A549 (cell line): ENCODE results near the gene ANGPT4. TPM values are rescaled to one million over a fixed set of nuclear protein-coding genes. Genes with fewer than 3 reads are reported as not detected.

Experiments
- ATAC-seq, 2 experiments: fragments of 200-7000 bp in 1 of 2; fragments of >200 bp in 1 of 2; cut with Nextera tagmentation in 1 of 2; cut with Tn5 transposase in 1 of 2; 3 replicates each; pipeline versions ENCODE4 v1.8.0 to v1.9.1; 2018 to 2020; ENCODE audit warnings: mild to moderate bottlenecking in 1 of 2, moderate library complexity in 1 of 2
- CTCF ChIA-PET: fragments of 300-600 bp; sonication (Branson Sonifier 250); formaldehyde crosslinking; extraction: SDS; loops from one replicate; lab custom pipeline; 2021; ENCODE audit warnings: antibody characterized with exemption, inconsistent platforms; lab: Yijun Ruan, JAX
- POLR2A ChIA-PET: fragments of 350-600 bp; formaldehyde crosslinking; extraction: SDS; loops from one replicate; lab custom pipeline; 2021; ENCODE audit warnings: antibody characterized with exemption, inconsistent platforms; lab: Yijun Ruan, JAX
- DNase-seq, 2 experiments: peaks; one replicate each; pipeline versions ENCODE4 v3.0.0 to v3.0.0-alpha.2; 2011 to 2016; ENCODE audit warnings: low read depth in 1 of 2, low spot score in 1 of 2
- FAIRE-seq: peaks from 2 replicates; lab custom pipeline; 2011; peaks lifted over from hg19 to GRCh38; lab: Jason Lieb, UNC
- H3K27ac ChIP-seq, 2 experiments: fragments of >200 bp; sonication (Bioruptor Twin); formaldehyde crosslinking; 3 replicates each; pipeline ENCODE4 v1.5.1; 2016 to 2017
- H3K4me1 ChIP-seq: fragments of >200 bp; sonication (Bioruptor Twin); formaldehyde crosslinking; 3 replicates; pipeline ENCODE4 v1.6.1; 2016
- H3K4me2 ChIP-seq: fragments of >200 bp; sonication (Bioruptor Twin); formaldehyde crosslinking; 3 replicates; pipeline ENCODE4 v1.6.1; 2016
- H3K4me3 ChIP-seq: fragments of >200 bp; sonication (Bioruptor Twin); formaldehyde crosslinking; 3 replicates; pipeline ENCODE4 v1.5.1; 2016
- H3K9me3 ChIP-seq: fragments of >200 bp; sonication (Bioruptor Twin); formaldehyde crosslinking; 3 replicates; pipeline ENCODE4 v1.6.1; 2016
- BHLHE40 ChIP-seq: IDR thresholded peaks from 2 replicates; pipeline ENCODE4 v1.6.1; 2012; ENCODE audit warnings: low read depth, low read length, inconsistent platforms
- CBX8 ChIP-seq: fragments of 200-600 bp; sonication (generic); IDR thresholded peaks from 2 replicates; pipeline ENCODE4 v1.6.1; 2016
- CHD4 ChIP-seq: fragments of 200-600 bp; sonication (generic); IDR thresholded peaks from 2 replicates; pipeline ENCODE4 v1.6.1; 2016; ENCODE audit warnings: antibody characterized with exemption, mild to moderate bottlenecking, borderline replicate concordance
- EHMT2 ChIP-seq: fragments of 200-600 bp; sonication (generic); IDR thresholded peaks from 2 replicates; pipeline ENCODE4 v1.6.1; 2016; ENCODE audit warnings: antibody characterized with exemption, low read depth, mild to moderate bottlenecking, moderate library complexity
- FOXS1 ChIP-seq: fragments of 250-450 bp; sonication (Bioruptor Pico); IDR thresholded peaks from 2 replicates; pipeline ENCODE4 v1.5.0; 2020; ENCODE audit warnings: mild to moderate bottlenecking, moderate library complexity
- HDAC2 ChIP-seq: fragments of 200-600 bp; sonication (generic); IDR thresholded peaks from 2 replicates; pipeline ENCODE4 v1.6.1; 2016
- HEYL ChIP-seq: fragments of 250-450 bp; sonication (Bioruptor Pico); IDR thresholded peaks from 2 replicates; pipeline ENCODE4 v1.8.0; 2021; ENCODE audit warnings: mild to moderate bottlenecking, moderate library complexity
- HOXA7 ChIP-seq: fragments of 250-450 bp; sonication (Bioruptor Pico); IDR thresholded peaks from 2 replicates; pipeline ENCODE4 v1.5.0; 2020; ENCODE audit warnings: mild to moderate bottlenecking, moderate library complexity
- HOXB13 ChIP-seq: fragments of 250-450 bp; sonication (Bioruptor Pico); IDR thresholded peaks from 2 replicates; pipeline ENCODE4 v1.5.0; 2020; ENCODE audit warnings: low read depth, mild to moderate bottlenecking, moderate library complexity
- JUN ChIP-seq, 2 experiments: fragments of >200 bp; sonication (Bioruptor Twin); formaldehyde crosslinking; IDR thresholded peaks; 2 replicates in 1 of 2; 3 replicates in 1 of 2; pipeline ENCODE4 v1.6.1; 2016 to 2017
- RARB ChIP-seq: fragments of 250-450 bp; sonication (Bioruptor Pico); IDR thresholded peaks from 2 replicates; pipeline ENCODE4 v1.8.0; 2021; ENCODE audit warnings: mild to moderate bottlenecking, moderate library complexity
- RNF2 ChIP-seq: fragments of 200-600 bp; sonication (generic); IDR thresholded peaks from 2 replicates; pipeline ENCODE4 v1.6.1; 2016; ENCODE audit warnings: low read depth, mild to moderate bottlenecking, antibody characterized with exemption, moderate library complexity, borderline replicate concordance
- ZFP36 ChIP-seq: fragments of 450-650 bp; IDR thresholded peaks from 2 replicates; pipeline ENCODE4 v1.6.1; 2014; ENCODE audit warnings: borderline replicate concordance; ENCODE audit not compliant: partially characterized antibody
- WGBS: methylation state at CpG from one replicate; pipeline ENCODE4 v1.1.6; 2017; ENCODE audit errors: missing lambda C conversion rate; 5-methylcytosine and 5-hydroxymethylcytosine counted together
- polyA plus RNA-seq, 4 experiments: library from polyadenylated mRNA; depleted of rRNA in 3 of 4; stranded (reverse); fragments of >200 nt; fragmentation: RNase III in 1 of 4; extraction: RNeasy Plus Mini Kit Qiagen cat#74134 plus additional on column Dnase treatment in 1 of 4; gene quantifications; 2 replicates in 3 of 4; 3 replicates in 1 of 4; pipeline ENCODE4 v1.2.3, GENCODE V29; 2011 to 2017
- TF ChIP-seq, protein P1 (sequence below): fragments of 150-350 bp; IDR thresholded peaks from 2 replicates; pipeline ENCODE4 v1.6.1; 2014; ENCODE audit warnings: low read depth, mild to moderate bottlenecking, low read length
- TF ChIP-seq, protein P2 (sequence below): fragments of >200 bp; sonication (Bioruptor Twin); formaldehyde crosslinking; IDR thresholded peaks from 2 replicates; pipeline ENCODE4 v1.6.1; 2016
- TF ChIP-seq, protein P3 (sequence below): fragments of 200-600 bp; sonication (generic); IDR thresholded peaks from 2 replicates; pipeline ENCODE4 v1.6.1; 2016; ENCODE audit warnings: antibody characterized with exemption, mild to moderate bottlenecking, moderate library complexity
- TF ChIP-seq, protein P4 (sequence below): fragments of >200 bp; sonication (Bioruptor Twin); formaldehyde crosslinking; IDR thresholded peaks from 3 replicates; pipeline ENCODE4 v1.5.1; 2016
- TF ChIP-seq, protein P5 (sequence below): fragments of 250-450 bp; sonication (Bioruptor Pico); IDR thresholded peaks from 2 replicates; pipeline ENCODE4 v1.5.0; 2020; ENCODE audit warnings: low read depth, mild to moderate bottlenecking, moderate library complexity

The ANGPT4 gene
- polyA plus RNA-seq, 2 of the 4 experiments (the other 2 are of a cell fraction) = 0.04 TPM; not detected in 1

DNA sequence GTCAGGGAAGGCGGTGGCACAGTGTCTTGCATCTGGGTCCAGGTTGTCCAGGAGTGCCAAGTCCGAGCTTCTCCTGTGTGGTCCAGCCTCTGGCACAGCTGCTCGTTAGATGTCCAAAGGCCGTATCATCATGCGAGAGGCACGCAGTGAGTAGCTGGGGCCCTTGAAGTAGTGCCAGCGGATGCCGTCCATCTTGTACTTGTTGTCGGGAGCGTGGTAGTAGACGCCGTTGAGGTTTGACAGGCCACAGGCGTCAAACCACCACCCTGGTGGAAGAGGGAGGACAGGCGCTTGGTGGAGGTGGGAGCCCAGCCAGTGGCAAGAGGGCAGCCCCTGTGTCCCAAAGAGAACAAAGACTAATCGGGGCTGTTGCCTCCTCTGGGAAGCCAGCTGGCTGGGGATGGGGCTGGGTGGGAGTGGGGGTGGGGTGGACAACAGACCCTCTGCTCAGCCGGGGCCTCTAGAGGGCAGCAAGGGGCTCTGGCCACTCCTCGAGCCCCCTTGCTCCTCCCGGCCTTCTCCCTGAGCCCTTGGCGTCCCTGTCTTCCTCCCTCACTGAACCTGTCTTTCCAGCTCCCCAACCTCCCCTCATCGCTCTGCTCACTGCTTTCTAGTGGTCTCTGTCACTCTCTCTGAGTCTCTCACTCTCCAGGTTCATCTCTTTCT is 43.1 kb downstream of the ANGPT4 start:
- CTCF ChIA-PET = interaction anchor here (0.7 to 4.9 kb wide), 5 partner anchors 9 to 485 kb away, joined by 3 to 22 read pairs (median 4); no protein-coding TSS in a partner anchor
- no peak overlapping the region for H3K4me3 ChIP-seq

DNA sequence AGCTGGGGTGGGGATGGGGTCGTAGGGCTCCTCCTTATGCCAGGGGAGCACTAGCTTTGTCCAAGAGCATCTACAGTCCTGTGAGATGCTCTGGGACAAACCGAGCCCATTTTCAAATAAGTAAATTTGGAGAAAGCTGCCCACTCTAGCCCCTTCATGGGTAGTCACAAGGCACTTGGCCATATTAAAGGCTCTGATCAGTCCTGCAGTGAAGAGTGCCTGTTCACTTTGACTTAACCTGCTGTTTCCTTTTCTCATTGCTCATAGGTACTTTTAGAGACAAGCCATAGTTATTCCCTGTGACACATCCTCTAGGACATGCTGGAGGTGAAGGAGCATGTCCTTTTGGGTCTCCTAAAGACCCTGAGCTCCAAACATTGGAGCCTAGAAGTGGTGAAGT is 44.2 kb downstream of the ANGPT4 start:
- CTCF ChIA-PET = interaction anchor here (0.6 to 4.9 kb wide), 5 partner anchors 17 to 84 kb away, joined by 3 to 22 read pairs (median 7); no protein-coding TSS in a partner anchor
- Histone ChIP-seq H3K4me1 (no peaks in the 10 kb centered on the region), H3K4me3 (no peak overlapping the region), H3K27ac (no peak overlapping the region), H3K4me2 (no peak overlapping the region), H3K9me3 (no peaks in the 10 kb centered on the region)
- no peak for FAIRE-seq
- TF ChIP-seq HDAC2 (no peak), CBX8 (no peak), HEYL (CRISPR knock-in tag) (no peak), HOXB13 (CRISPR knock-in tag) (no peak), RARB (CRISPR knock-in tag) (no peak), BHLHE40 (no peak), RNF2 (no peak), JUN (IDR thresholded peaks at IDR 0.05) (no peak), ZFP36 (no peak), EHMT2 (no peak), HOXA7 (CRISPR knock-in tag) (no peak)
- TF ChIP-seq, protein P1, sequence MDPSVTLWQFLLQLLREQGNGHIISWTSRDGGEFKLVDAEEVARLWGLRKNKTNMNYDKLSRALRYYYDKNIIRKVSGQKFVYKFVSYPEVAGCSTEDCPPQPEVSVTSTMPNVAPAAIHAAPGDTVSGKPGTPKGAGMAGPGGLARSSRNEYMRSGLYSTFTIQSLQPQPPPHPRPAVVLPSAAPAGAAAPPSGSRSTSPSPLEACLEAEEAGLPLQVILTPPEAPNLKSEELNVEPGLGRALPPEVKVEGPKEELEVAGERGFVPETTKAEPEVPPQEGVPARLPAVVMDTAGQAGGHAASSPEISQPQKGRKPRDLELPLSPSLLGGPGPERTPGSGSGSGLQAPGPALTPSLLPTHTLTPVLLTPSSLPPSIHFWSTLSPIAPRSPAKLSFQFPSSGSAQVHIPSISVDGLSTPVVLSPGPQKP = no peak
- TF ChIP-seq, protein P2, sequence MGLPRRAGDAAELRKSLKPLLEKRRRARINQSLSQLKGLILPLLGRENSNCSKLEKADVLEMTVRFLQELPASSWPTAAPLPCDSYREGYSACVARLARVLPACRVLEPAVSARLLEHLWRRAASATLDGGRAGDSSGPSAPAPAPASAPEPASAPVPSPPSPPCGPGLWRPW = no peak
- TF ChIP-seq, protein P3, sequence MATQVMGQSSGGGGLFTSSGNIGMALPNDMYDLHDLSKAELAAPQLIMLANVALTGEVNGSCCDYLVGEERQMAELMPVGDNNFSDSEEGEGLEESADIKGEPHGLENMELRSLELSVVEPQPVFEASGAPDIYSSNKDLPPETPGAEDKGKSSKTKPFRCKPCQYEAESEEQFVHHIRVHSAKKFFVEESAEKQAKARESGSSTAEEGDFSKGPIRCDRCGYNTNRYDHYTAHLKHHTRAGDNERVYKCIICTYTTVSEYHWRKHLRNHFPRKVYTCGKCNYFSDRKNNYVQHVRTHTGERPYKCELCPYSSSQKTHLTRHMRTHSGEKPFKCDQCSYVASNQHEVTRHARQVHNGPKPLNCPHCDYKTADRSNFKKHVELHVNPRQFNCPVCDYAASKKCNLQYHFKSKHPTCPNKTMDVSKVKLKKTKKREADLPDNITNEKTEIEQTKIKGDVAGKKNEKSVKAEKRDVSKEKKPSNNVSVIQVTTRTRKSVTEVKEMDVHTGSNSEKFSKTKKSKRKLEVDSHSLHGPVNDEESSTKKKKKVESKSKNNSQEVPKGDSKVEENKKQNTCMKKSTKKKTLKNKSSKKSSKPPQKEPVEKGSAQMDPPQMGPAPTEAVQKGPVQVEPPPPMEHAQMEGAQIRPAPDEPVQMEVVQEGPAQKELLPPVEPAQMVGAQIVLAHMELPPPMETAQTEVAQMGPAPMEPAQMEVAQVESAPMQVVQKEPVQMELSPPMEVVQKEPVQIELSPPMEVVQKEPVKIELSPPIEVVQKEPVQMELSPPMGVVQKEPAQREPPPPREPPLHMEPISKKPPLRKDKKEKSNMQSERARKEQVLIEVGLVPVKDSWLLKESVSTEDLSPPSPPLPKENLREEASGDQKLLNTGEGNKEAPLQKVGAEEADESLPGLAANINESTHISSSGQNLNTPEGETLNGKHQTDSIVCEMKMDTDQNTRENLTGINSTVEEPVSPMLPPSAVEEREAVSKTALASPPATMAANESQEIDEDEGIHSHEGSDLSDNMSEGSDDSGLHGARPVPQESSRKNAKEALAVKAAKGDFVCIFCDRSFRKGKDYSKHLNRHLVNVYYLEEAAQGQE = no peak
- TF ChIP-seq, protein P4, sequence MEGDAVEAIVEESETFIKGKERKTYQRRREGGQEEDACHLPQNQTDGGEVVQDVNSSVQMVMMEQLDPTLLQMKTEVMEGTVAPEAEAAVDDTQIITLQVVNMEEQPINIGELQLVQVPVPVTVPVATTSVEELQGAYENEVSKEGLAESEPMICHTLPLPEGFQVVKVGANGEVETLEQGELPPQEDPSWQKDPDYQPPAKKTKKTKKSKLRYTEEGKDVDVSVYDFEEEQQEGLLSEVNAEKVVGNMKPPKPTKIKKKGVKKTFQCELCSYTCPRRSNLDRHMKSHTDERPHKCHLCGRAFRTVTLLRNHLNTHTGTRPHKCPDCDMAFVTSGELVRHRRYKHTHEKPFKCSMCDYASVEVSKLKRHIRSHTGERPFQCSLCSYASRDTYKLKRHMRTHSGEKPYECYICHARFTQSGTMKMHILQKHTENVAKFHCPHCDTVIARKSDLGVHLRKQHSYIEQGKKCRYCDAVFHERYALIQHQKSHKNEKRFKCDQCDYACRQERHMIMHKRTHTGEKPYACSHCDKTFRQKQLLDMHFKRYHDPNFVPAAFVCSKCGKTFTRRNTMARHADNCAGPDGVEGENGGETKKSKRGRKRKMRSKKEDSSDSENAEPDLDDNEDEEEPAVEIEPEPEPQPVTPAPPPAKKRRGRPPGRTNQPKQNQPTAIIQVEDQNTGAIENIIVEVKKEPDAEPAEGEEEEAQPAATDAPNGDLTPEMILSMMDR = no peak
- ATAC-seq = no peak
- DNase-seq = no peak
- POLR2A ChIA-PET = no interaction called here
- 0% methylated on average over 2 of the region's 2 CpGs for WGBS

More for the DNA sequence above, 43.1 kb downstream of the ANGPT4 start:
- Histone ChIP-seq H3K4me2 (no peak overlapping the region), H3K4me1 (no peaks in the 10 kb centered on the region), H3K27ac (no peak overlapping the region), H3K9me3 (no peaks in the 10 kb centered on the region)
- DNase-seq (no peak), FAIRE-seq (no peak), ATAC-seq (peak in 1 of 2 experiments; percentile 12; a peak in 2 of 6 replicates)
- no peak for TF ChIP-seq CBX8
- TF ChIP-seq CHD4 = no peak
- no peak for TF ChIP-seq EHMT2
- no peak for TF ChIP-seq RARB (CRISPR knock-in tag)
- no peak for TF ChIP-seq FOXS1 (CRISPR knock-in tag)
- TF ChIP-seq, protein P5, sequence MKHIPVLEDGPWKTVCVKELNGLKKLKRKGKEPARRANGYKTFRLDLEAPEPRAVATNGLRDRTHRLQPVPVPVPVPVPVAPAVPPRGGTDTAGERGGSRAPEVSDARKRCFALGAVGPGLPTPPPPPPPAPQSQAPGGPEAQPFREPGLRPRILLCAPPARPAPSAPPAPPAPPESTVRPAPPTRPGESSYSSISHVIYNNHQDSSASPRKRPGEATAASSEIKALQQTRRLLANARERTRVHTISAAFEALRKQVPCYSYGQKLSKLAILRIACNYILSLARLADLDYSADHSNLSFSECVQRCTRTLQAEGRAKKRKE (CRISPR knock-in tag) = no peak
- TF ChIP-seq, protein P3 = no peak
- POLR2A ChIA-PET = no interaction called here
- 52% methylated on average over 20 of the region's 20 CpGs for WGBS
